Measurements from ENCODE around the gene CCDC102A.

GRCh38 chr16:57477531-57478202 is 58.7 kb downstream of the CCDC102A start:
- no peak for TF ChIP-seq KLF9 (tag by site-specific recombination; IDR thresholded peaks at IDR 0.05; ENCODE audit: low read depth)
- no peak for TF ChIP-seq ZNF121 (tag by site-specific recombination; IDR thresholded peaks at IDR 0.05)
- TF ChIP-seq ZNF426 (tag by site-specific recombination; IDR thresholded peaks at IDR 0.05), result no peak
- TF ChIP-seq CTCF (tag by site-specific recombination; IDR thresholded peaks at IDR 0.05), result no peak

Measured in HEK293 (cell line).